WTC11 (cell line): ENCODE data around the gene GLB1L3. TPM values are rescaled to one million over a fixed set of nuclear protein-coding genes. Genes with fewer than 3 reads are reported as not detected.
A peak's percentile ranks its signal among the peaks of the same experiment; 100 is the strongest.

ENCODE experiments used
- ATF1 ChIP-seq: sonication (generic); formaldehyde crosslinking; IDR thresholded peaks from 2 replicates; pipeline ENCODE4 v1.8.1; 2023; ENCODE audit warnings: mild to moderate bottlenecking, moderate library complexity, missing genetic modification reagents
- CBFB ChIP-seq: sonication (generic); formaldehyde crosslinking; IDR thresholded peaks from 2 replicates; pipeline ENCODE4 v1.8.1; 2022; ENCODE audit warnings: mild to moderate bottlenecking, low read depth, missing genetic modification reagents
- EMX1 ChIP-seq: fragments of 250-450 bp; sonication (Bioruptor Pico); IDR thresholded peaks from 2 replicates; pipeline ENCODE4 v1.8.0; 2021; ENCODE audit warnings: mild to moderate bottlenecking
- ESRRA ChIP-seq: sonication (generic); formaldehyde crosslinking; IDR thresholded peaks from 2 replicates; pipeline ENCODE4 v1.8.1; 2022; ENCODE audit warnings: mild to moderate bottlenecking, missing genetic modification reagents, borderline replicate concordance
- FOXP1 ChIP-seq: sonication (generic); formaldehyde crosslinking; IDR thresholded peaks from 2 replicates; pipeline ENCODE4 v1.8.0; 2022; ENCODE audit warnings: missing genetic modification reagents, mild to moderate bottlenecking, moderate library complexity, borderline replicate concordance
- GABPB1 ChIP-seq: sonication (generic); formaldehyde crosslinking; IDR thresholded peaks from 2 replicates; pipeline ENCODE4 v1.8.1; 2023; ENCODE audit warnings: mild to moderate bottlenecking, missing genetic modification reagents
- JUN ChIP-seq: sonication (generic); formaldehyde crosslinking; IDR thresholded peaks from 2 replicates; pipeline ENCODE4 v1.8.0; 2023; ENCODE audit warnings: mild to moderate bottlenecking, missing genetic modification reagents
- KAT7 ChIP-seq: sonication (generic); formaldehyde crosslinking; IDR thresholded peaks from 2 replicates; pipeline ENCODE4 v1.8.1; 2023; ENCODE audit warnings: missing genetic modification reagents, mild to moderate bottlenecking, borderline replicate concordance
- MXD4 ChIP-seq: fragments of 250-450 bp; sonication (Bioruptor Pico); IDR thresholded peaks from 2 replicates; pipeline ENCODE4 v1.8.0; 2021; ENCODE audit warnings: mild to moderate bottlenecking, moderate library complexity, borderline replicate concordance
- NFATC4 ChIP-seq: fragments of 250-450 bp; sonication (Bioruptor Pico); IDR thresholded peaks from 2 replicates; pipeline ENCODE4 v1.9.0; 2021; ENCODE audit warnings: mild to moderate bottlenecking
- NFYB ChIP-seq: sonication (generic); formaldehyde crosslinking; conservative IDR thresholded peaks from 2 replicates; pipeline ENCODE4 v1.8.0; 2022; ENCODE audit warnings: low read depth, missing genetic modification reagents
- NR2C2 ChIP-seq: sonication (generic); formaldehyde crosslinking; IDR thresholded peaks from 2 replicates; pipeline ENCODE4 v1.8.0; 2022; ENCODE audit warnings: mild to moderate bottlenecking, missing genetic modification reagents
- RELA ChIP-seq: sonication (generic); formaldehyde crosslinking; IDR thresholded peaks from 2 replicates; pipeline ENCODE4 v1.8.1; 2022; ENCODE audit warnings: missing genetic modification reagents, mild to moderate bottlenecking, borderline replicate concordance
- ZNF121 ChIP-seq: sonication (generic); formaldehyde crosslinking; IDR thresholded peaks from 2 replicates; pipeline ENCODE4 v1.8.0; 2023; ENCODE audit warnings: missing genetic modification reagents
- ZNF138 ChIP-seq: sonication (generic); formaldehyde crosslinking; conservative IDR thresholded peaks from 2 replicates; pipeline ENCODE4 v1.8.1; 2022; ENCODE audit warnings: mild to moderate bottlenecking, moderate library complexity, missing genetic modification reagents
- ZNF232 ChIP-seq: sonication (generic); formaldehyde crosslinking; IDR thresholded peaks from 2 replicates; pipeline ENCODE4 v1.8.0; 2022; ENCODE audit warnings: mild to moderate bottlenecking, missing genetic modification reagents
- total RNA-seq: library from RNA; stranded (reverse); gene quantifications from 3 replicates; pipeline ENCODE4 v1.2.3, GENCODE V29; 2021
- TF ChIP-seq, protein P1 (sequence below): sonication (generic); formaldehyde crosslinking; IDR thresholded peaks from 2 replicates; pipeline ENCODE4 v1.8.0; 2023; ENCODE audit warnings: mild to moderate bottlenecking, missing genetic modification reagents
- TF ChIP-seq, protein P2 (sequence below): sonication (generic); formaldehyde crosslinking; IDR thresholded peaks from 2 replicates; pipeline ENCODE4 v1.8.1; 2022; ENCODE audit warnings: low read depth, mild to moderate bottlenecking, moderate library complexity, missing genetic modification reagents, borderline replicate concordance
- TF ChIP-seq, protein P3 (sequence below): sonication (generic); formaldehyde crosslinking; IDR thresholded peaks from 2 replicates; pipeline ENCODE4 v1.8.0; 2023; ENCODE audit warnings: missing genetic modification reagents
- TF ChIP-seq, protein P4 (sequence below): sonication (generic); formaldehyde crosslinking; IDR thresholded peaks from 2 replicates; pipeline ENCODE4 v1.8.0; 2022; ENCODE audit warnings: mild to moderate bottlenecking, missing genetic modification reagents
- TF ChIP-seq, protein P5 (sequence below): fragments of 250-450 bp; sonication (Bioruptor Pico); IDR thresholded peaks from 2 replicates; pipeline ENCODE4 v1.9.0; 2021; ENCODE audit warnings: mild to moderate bottlenecking
- TF ChIP-seq, protein P6 (sequence below): sonication (generic); formaldehyde crosslinking; IDR thresholded peaks from 2 replicates; pipeline ENCODE4 v1.8.1; 2023; ENCODE audit warnings: mild to moderate bottlenecking, moderate library complexity, missing genetic modification reagents
- TF ChIP-seq, protein P7 (sequence below): sonication (generic); formaldehyde crosslinking; IDR thresholded peaks from 2 replicates; pipeline ENCODE4 v1.8.1; 2022; ENCODE audit warnings: low read depth, missing genetic modification reagents, borderline replicate concordance
- TF ChIP-seq, protein P8 (sequence below): sonication (generic); formaldehyde crosslinking; IDR thresholded peaks from 2 replicates; pipeline ENCODE4 v1.8.1; 2023; ENCODE audit warnings: mild to moderate bottlenecking, missing genetic modification reagents
- TF ChIP-seq, protein P9 (sequence below): sonication (generic); formaldehyde crosslinking; conservative IDR thresholded peaks from 2 replicates; pipeline ENCODE4 v1.8.1; 2022; ENCODE audit warnings: mild to moderate bottlenecking, missing genetic modification reagents

GLB1L3 gene
- total RNA-seq, 1 experiment from 2014 or later = 50.2 TPM

DNA sequence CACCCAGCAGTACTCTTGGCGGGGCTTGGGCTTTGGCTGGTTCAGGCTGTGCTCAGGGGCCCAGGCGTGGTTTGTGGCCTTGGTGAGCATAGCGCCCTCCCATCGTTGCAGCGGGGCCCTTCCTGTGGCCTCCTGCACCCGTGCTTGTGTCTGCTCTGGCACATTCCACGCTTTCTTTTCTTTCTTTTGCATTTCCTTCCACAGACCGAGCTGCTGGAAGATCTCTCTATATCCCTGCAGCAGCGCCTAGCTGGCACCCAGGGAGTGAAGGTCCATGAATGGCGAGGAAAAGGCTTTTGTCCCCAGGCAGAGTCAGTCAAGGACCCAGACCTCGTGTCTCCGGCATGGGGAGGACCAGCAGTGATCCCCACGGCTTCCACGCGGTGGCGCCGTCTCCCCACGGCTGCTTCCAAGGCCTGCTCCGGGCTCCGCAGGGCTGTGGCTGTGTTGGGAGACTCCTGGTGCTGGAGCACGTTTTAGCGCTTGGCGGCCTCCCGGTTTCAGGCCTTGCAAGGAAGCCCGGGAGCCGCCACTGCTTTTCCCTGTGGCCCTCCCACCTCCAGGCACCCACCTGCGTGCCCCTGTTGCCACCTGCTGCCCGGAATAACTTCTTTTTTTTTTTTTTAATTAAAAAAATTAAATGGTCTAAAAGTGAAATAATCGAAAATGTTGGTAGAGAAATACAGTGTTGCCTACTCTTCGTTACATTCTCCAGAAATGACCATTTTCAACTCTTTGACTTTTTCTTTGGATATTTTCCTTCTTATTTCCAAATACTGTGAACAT is 84.1 kb downstream of the GLB1L3 start (continued):
- TF ChIP-seq, protein P1, sequence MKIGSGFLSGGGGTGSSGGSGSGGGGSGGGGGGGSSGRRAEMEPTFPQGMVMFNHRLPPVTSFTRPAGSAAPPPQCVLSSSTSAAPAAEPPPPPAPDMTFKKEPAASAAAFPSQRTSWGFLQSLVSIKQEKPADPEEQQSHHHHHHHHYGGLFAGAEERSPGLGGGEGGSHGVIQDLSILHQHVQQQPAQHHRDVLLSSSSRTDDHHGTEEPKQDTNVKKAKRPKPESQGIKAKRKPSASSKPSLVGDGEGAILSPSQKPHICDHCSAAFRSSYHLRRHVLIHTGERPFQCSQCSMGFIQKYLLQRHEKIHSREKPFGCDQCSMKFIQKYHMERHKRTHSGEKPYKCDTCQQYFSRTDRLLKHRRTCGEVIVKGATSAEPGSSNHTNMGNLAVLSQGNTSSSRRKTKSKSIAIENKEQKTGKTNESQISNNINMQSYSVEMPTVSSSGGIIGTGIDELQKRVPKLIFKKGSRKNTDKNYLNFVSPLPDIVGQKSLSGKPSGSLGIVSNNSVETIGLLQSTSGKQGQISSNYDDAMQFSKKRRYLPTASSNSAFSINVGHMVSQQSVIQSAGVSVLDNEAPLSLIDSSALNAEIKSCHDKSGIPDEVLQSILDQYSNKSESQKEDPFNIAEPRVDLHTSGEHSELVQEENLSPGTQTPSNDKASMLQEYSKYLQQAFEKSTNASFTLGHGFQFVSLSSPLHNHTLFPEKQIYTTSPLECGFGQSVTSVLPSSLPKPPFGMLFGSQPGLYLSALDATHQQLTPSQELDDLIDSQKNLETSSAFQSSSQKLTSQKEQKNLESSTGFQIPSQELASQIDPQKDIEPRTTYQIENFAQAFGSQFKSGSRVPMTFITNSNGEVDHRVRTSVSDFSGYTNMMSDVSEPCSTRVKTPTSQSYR (CRISPR knock-in tag) = peak; percentile 65; the same call in 1 of the 2 replicates
- no peak for TF ChIP-seq EMX1
- TF ChIP-seq, protein P2, sequence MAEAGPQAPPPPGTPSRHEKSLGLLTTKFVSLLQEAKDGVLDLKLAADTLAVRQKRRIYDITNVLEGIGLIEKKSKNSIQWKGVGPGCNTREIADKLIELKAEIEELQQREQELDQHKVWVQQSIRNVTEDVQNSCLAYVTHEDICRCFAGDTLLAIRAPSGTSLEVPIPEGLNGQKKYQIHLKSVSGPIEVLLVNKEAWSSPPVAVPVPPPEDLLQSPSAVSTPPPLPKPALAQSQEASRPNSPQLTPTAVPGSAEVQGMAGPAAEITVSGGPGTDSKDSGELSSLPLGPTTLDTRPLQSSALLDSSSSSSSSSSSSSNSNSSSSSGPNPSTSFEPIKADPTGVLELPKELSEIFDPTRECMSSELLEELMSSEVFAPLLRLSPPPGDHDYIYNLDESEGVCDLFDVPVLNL = no peak
- TF ChIP-seq NFATC4 (CRISPR knock-in tag) = no peak
- TF ChIP-seq RELA (CRISPR knock-in tag) = no peak
- TF ChIP-seq, protein P3, sequence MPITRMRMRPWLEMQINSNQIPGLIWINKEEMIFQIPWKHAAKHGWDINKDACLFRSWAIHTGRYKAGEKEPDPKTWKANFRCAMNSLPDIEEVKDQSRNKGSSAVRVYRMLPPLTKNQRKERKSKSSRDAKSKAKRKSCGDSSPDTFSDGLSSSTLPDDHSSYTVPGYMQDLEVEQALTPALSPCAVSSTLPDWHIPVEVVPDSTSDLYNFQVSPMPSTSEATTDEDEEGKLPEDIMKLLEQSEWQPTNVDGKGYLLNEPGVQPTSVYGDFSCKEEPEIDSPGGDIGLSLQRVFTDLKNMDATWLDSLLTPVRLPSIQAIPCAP = no peak
- no peak for TF ChIP-seq MXD4 (CRISPR knock-in tag)
- TF ChIP-seq, protein P4, sequence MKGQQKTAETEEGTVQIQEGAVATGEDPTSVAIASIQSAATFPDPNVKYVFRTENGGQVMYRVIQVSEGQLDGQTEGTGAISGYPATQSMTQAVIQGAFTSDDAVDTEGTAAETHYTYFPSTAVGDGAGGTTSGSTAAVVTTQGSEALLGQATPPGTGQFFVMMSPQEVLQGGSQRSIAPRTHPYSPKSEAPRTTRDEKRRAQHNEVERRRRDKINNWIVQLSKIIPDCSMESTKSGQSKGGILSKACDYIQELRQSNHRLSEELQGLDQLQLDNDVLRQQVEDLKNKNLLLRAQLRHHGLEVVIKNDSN (CRISPR knock-in tag) = peak; percentile 44; the same call in 1 of the 2 replicates
- TF ChIP-seq ZNF232 (CRISPR knock-in tag) = no peak
- peak; percentile 81; the same call in 1 of the 2 replicates for TF ChIP-seq FOXP1 (CRISPR knock-in tag)
- TF ChIP-seq ZNF138 (CRISPR knock-in tag) = no peak
- TF ChIP-seq, protein P5, sequence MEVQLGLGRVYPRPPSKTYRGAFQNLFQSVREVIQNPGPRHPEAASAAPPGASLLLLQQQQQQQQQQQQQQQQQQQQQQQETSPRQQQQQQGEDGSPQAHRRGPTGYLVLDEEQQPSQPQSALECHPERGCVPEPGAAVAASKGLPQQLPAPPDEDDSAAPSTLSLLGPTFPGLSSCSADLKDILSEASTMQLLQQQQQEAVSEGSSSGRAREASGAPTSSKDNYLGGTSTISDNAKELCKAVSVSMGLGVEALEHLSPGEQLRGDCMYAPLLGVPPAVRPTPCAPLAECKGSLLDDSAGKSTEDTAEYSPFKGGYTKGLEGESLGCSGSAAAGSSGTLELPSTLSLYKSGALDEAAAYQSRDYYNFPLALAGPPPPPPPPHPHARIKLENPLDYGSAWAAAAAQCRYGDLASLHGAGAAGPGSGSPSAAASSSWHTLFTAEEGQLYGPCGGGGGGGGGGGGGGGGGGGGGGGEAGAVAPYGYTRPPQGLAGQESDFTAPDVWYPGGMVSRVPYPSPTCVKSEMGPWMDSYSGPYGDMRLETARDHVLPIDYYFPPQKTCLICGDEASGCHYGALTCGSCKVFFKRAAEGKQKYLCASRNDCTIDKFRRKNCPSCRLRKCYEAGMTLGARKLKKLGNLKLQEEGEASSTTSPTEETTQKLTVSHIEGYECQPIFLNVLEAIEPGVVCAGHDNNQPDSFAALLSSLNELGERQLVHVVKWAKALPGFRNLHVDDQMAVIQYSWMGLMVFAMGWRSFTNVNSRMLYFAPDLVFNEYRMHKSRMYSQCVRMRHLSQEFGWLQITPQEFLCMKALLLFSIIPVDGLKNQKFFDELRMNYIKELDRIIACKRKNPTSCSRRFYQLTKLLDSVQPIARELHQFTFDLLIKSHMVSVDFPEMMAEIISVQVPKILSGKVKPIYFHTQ (CRISPR knock-in tag) = no peak
- TF ChIP-seq, protein P6, sequence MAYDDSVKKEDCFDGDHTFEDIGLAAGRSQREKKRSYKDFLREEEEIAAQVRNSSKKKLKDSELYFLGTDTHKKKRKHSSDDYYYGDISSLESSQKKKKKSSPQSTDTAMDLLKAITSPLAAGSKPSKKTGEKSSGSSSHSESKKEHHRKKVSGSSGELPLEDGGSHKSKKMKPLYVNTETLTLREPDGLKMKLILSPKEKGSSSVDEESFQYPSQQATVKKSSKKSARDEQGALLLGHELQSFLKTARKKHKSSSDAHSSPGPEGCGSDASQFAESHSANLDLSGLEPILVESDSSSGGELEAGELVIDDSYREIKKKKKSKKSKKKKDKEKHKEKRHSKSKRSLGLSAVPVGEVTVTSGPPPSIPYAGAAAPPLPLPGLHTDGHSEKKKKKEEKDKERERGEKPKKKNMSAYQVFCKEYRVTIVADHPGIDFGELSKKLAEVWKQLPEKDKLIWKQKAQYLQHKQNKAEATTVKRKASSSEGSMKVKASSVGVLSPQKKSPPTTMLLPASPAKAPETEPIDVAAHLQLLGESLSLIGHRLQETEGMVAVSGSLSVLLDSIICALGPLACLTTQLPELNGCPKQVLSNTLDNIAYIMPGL (CRISPR knock-in tag) = 0 out of 2 replicates have a peak, but pooled peaks have one; percentile 57
- TF ChIP-seq ESRRA (CRISPR knock-in tag) = 0 out of 2 replicates have a peak, but pooled peaks have one; percentile 24
- TF ChIP-seq JUN = no peak
- TF ChIP-seq, protein P7, sequence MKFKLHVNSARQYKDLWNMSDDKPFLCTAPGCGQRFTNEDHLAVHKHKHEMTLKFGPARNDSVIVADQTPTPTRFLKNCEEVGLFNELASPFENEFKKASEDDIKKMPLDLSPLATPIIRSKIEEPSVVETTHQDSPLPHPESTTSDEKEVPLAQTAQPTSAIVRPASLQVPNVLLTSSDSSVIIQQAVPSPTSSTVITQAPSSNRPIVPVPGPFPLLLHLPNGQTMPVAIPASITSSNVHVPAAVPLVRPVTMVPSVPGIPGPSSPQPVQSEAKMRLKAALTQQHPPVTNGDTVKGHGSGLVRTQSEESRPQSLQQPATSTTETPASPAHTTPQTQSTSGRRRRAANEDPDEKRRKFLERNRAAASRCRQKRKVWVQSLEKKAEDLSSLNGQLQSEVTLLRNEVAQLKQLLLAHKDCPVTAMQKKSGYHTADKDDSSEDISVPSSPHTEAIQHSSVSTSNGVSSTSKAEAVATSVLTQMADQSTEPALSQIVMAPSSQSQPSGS (CRISPR knock-in tag) = no peak
- TF ChIP-seq GABPB1 (CRISPR knock-in tag) = no peak
- TF ChIP-seq, protein P8, sequence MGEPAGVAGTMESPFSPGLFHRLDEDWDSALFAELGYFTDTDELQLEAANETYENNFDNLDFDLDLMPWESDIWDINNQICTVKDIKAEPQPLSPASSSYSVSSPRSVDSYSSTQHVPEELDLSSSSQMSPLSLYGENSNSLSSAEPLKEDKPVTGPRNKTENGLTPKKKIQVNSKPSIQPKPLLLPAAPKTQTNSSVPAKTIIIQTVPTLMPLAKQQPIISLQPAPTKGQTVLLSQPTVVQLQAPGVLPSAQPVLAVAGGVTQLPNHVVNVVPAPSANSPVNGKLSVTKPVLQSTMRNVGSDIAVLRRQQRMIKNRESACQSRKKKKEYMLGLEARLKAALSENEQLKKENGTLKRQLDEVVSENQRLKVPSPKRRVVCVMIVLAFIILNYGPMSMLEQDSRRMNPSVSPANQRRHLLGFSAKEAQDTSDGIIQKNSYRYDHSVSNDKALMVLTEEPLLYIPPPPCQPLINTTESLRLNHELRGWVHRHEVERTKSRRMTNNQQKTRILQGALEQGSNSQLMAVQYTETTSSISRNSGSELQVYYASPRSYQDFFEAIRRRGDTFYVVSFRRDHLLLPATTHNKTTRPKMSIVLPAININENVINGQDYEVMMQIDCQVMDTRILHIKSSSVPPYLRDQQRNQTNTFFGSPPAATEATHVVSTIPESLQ (CRISPR knock-in tag) = no peak
- TF ChIP-seq KAT7 (CRISPR knock-in tag) = no peak
- TF ChIP-seq NFYB (CRISPR knock-in tag) = no peak
- no peak for TF ChIP-seq CBFB (CRISPR knock-in tag)
- TF ChIP-seq ATF1 (CRISPR knock-in tag) = no peak
- no peak for TF ChIP-seq NR2C2 (CRISPR knock-in tag)
- TF ChIP-seq, protein P9, sequence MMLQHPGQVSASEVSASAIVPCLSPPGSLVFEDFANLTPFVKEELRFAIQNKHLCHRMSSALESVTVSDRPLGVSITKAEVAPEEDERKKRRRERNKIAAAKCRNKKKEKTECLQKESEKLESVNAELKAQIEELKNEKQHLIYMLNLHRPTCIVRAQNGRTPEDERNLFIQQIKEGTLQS (CRISPR knock-in tag) = no peak
- TF ChIP-seq ZNF121 (CRISPR knock-in tag) = no peak
